Measurements from ENCODE around the gene TSPAN18.
"Not testable (repeated sequence)": the region's sequence is repeated elsewhere in the genome, so short reads cannot be mapped to it uniquely, and the experiment has no call there.

The TSPAN18 gene

GRCh38 chr11:44870181-44870580, 143.4 kb downstream of the TSPAN18 start:
- no peaks in the 10 kb centered on the region for H3K9me3 Mint-ChIP-seq
- H3K36me3 Mint-ChIP-seq = peaks cover 17% of the 10 kb centered on the region
- H3K4me1 Mint-ChIP-seq = no peaks in the 10 kb centered on the region
- H3K27ac Mint-ChIP-seq = peak overlapping the region; percentile 41
- H3K27me3 Mint-ChIP-seq = no peaks in the 10 kb centered on the region
- no peak overlapping the region for H3K4me3 Mint-ChIP-seq

GRCh38 chr11:44870615-44871176, 143.9 kb downstream of the TSPAN18 start:
- H3K27ac Mint-ChIP-seq = no peak overlapping the region
- peaks cover 17% of the 10 kb centered on the region for H3K36me3 Mint-ChIP-seq

GRCh38 chr11:44871682-44872081, 144.9 kb downstream of the TSPAN18 start:
- not testable (repeated sequence) for H3K27me3 Mint-ChIP-seq, H3K27ac Mint-ChIP-seq, H3K9me3 Mint-ChIP-seq, H3K4me1 Mint-ChIP-seq, H3K4me3 Mint-ChIP-seq
- peaks cover 17% of the 10 kb centered on the region for H3K36me3 Mint-ChIP-seq

More at GRCh38 chr11:44870615-44871176, 143.9 kb downstream of the TSPAN18 start:
- Mint-ChIP-seq H3K4me1 (no peaks in the 10 kb centered on the region), H3K4me3 (no peak overlapping the region), H3K27me3 (no peaks in the 10 kb centered on the region), H3K9me3 (no peaks in the 10 kb centered on the region)

DNA sequence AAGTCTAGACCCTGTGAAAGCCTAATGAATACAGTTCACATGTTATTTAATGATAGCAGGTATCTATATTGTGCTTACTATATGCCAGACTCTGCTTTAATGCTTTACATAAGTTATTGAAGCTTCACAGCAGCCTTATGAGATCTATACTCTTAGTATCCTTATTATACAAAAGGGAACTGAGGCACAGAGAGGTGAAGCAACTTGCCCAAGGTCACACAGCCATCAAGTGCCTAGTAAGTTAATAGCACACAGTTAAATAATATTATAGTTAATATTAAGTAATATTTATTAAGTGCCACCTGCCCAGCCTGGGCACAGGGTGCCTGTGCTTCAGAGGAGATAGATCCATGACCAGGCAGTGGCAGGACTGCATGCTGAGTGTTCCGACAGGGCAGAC, 145.8 kb downstream of the TSPAN18 start:
- H3K27me3 Mint-ChIP-seq = no peaks in the 10 kb centered on the region
- no peaks in the 10 kb centered on the region for H3K4me1 Mint-ChIP-seq
- H3K27ac Mint-ChIP-seq = no peak overlapping the region
- no peak overlapping the region for H3K4me3 Mint-ChIP-seq
- no peaks in the 10 kb centered on the region for H3K9me3 Mint-ChIP-seq
- H3K36me3 Mint-ChIP-seq = peaks cover 17% of the 10 kb centered on the region

- Mint-ChIP-seq H3K27ac (no peak overlapping the region), H3K36me3 (peaks cover 15% of the 10 kb centered on the region), H3K4me1 (no peaks in the 10 kb centered on the region), H3K9me3 (no peaks in the 10 kb centered on the region), H3K27me3 (no peaks in the 10 kb centered on the region), H3K4me3 (no peak overlapping the region)
Measured at GRCh38 chr11:44873537-44873936, 146.8 kb downstream of the TSPAN18 start.

GRCh38 chr11:44874284-44874683, 147.5 kb downstream of the TSPAN18 start:
- H3K36me3 Mint-ChIP-seq = peaks cover 15% of the 10 kb centered on the region
- H3K4me3 Mint-ChIP-seq = no peak overlapping the region
- H3K27ac Mint-ChIP-seq = no peak overlapping the region
- H3K9me3 Mint-ChIP-seq = no peaks in the 10 kb centered on the region
- no peaks in the 10 kb centered on the region for H3K4me1 Mint-ChIP-seq
- no peaks in the 10 kb centered on the region for H3K27me3 Mint-ChIP-seq

- no peaks in the 10 kb centered on the region for H3K27me3 Mint-ChIP-seq
- H3K4me1 Mint-ChIP-seq = no peaks in the 10 kb centered on the region
- H3K27ac Mint-ChIP-seq = no peak overlapping the region
- H3K36me3 Mint-ChIP-seq = peaks cover 12% of the 10 kb centered on the region
- H3K4me3 Mint-ChIP-seq = no peak overlapping the region
- H3K9me3 Mint-ChIP-seq = no peaks in the 10 kb centered on the region
Measured at GRCh38 chr11:44875037-44875436, 148.3 kb downstream of the TSPAN18 start.

- peaks cover 2% of the 10 kb centered on the region for H3K36me3 Mint-ChIP-seq
- no peak overlapping the region for H3K27ac Mint-ChIP-seq
- H3K27me3 Mint-ChIP-seq = no peaks in the 10 kb centered on the region
- H3K9me3 Mint-ChIP-seq = no peaks in the 10 kb centered on the region
- H3K4me1 Mint-ChIP-seq = no peaks in the 10 kb centered on the region
- H3K4me3 Mint-ChIP-seq = no peak overlapping the region
Measured at GRCh38 chr11:44876194-44876723, 149.5 kb downstream of the TSPAN18 start.

- Mint-ChIP-seq H3K4me1 (no peaks in the 10 kb centered on the region), H3K27ac (no peak overlapping the region), H3K4me3 (no peak overlapping the region), H3K36me3 (no peaks in the 10 kb centered on the region), H3K9me3 (no peaks in the 10 kb centered on the region), H3K27me3 (no peaks in the 10 kb centered on the region)
Measured at GRCh38 chr11:44876906-44877305, 150.1 kb downstream of the TSPAN18 start.

GRCh38 chr11:44877571-44878497, 151.1 kb downstream of the TSPAN18 start:
- Mint-ChIP-seq H3K9me3 (no peaks in the 10 kb centered on the region), H3K36me3 (no peaks in the 10 kb centered on the region), H3K27ac (no peak overlapping the region), H3K4me3 (no peak overlapping the region), H3K4me1 (no peaks in the 10 kb centered on the region), H3K27me3 (no peaks in the 10 kb centered on the region)

GRCh38 chr11:44878711-44879110, 151.9 kb downstream of the TSPAN18 start:
- Mint-ChIP-seq H3K27ac (no peak overlapping the region), H3K4me1 (no peaks in the 10 kb centered on the region), H3K27me3 (no peaks in the 10 kb centered on the region)

DNA sequence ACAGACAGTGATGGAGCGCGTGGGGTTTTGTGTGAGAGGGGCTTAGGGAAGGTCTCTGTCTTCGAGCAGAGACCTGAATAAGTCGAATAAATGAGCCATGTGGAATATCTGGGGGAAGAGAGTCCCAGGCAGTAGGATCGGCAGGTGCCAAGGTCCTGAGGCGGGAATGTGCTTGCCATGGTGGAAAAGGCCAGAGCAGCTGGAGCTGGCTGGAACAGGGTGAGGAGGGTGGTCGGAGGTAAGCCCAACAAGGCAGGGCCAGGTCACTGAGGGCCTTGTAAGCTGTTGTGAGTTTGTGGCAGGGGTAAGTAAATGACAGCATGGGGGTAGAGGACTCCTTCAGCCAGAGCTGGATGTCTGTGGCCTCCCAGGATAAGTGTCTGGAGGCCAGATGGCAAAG, 152.7 kb downstream of the TSPAN18 start:
- Mint-ChIP-seq H3K27me3 (no peaks in the 10 kb centered on the region), H3K4me3 (no peak overlapping the region), H3K27ac (no peak overlapping the region), H3K36me3 (no peaks in the 10 kb centered on the region), H3K4me1 (no peaks in the 10 kb centered on the region), H3K9me3 (no peaks in the 10 kb centered on the region)

More at GRCh38 chr11:44878711-44879110, 151.9 kb downstream of the TSPAN18 start:
- Mint-ChIP-seq H3K4me3 (no peak overlapping the region), H3K9me3 (no peaks in the 10 kb centered on the region), H3K36me3 (no peaks in the 10 kb centered on the region)

- H3K4me1 Mint-ChIP-seq = no peaks in the 10 kb centered on the region
- H3K9me3 Mint-ChIP-seq = no peaks in the 10 kb centered on the region
- no peak overlapping the region for H3K4me3 Mint-ChIP-seq
- H3K27ac Mint-ChIP-seq = no peak overlapping the region
- H3K36me3 Mint-ChIP-seq = no peaks in the 10 kb centered on the region
- H3K27me3 Mint-ChIP-seq = no peaks in the 10 kb centered on the region
Measured at GRCh38 chr11:44880511-44880910, 153.7 kb downstream of the TSPAN18 start.

- Mint-ChIP-seq H3K36me3 (no peaks in the 10 kb centered on the region), H3K27ac (no peak overlapping the region), H3K9me3 (no peaks in the 10 kb centered on the region), H3K4me1 (no peaks in the 10 kb centered on the region), H3K27me3 (no peaks in the 10 kb centered on the region), H3K4me3 (no peak overlapping the region)
Measured at GRCh38 chr11:44880953-44881352, 154.2 kb downstream of the TSPAN18 start.

DNA sequence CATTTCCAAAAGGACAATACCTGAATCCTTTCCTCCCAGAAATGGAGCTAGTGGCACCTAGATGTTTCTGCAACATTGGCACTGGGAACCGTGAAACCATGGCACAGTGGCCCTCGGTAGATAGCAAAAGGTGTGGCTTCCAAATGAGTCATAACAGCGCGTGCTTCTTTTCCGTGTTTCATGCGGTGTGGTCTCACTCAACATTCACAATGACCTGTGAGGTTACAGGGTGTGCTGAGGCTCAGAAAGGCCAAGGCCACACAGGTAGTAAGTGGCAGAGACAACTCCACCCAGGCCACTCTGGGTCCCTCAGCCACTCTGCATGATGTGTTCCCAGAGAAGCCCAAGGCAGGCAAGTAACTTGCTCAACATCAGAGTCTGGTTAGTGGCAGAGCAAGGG, 156.5 kb downstream of the TSPAN18 start:
- H3K36me3 Mint-ChIP-seq = peaks cover 1% of the 10 kb centered on the region
- H3K9me3 Mint-ChIP-seq = no peaks in the 10 kb centered on the region
- H3K27ac Mint-ChIP-seq = no peak overlapping the region
- H3K4me1 Mint-ChIP-seq = no peaks in the 10 kb centered on the region
- no peaks in the 10 kb centered on the region for H3K27me3 Mint-ChIP-seq
- no peak overlapping the region for H3K4me3 Mint-ChIP-seq

- no peaks in the 10 kb centered on the region for H3K4me1 Mint-ChIP-seq
- no peak overlapping the region for H3K4me3 Mint-ChIP-seq
- H3K9me3 Mint-ChIP-seq = no peaks in the 10 kb centered on the region
- no peak overlapping the region for H3K27ac Mint-ChIP-seq
- H3K36me3 Mint-ChIP-seq = peaks cover 1% of the 10 kb centered on the region
- no peaks in the 10 kb centered on the region for H3K27me3 Mint-ChIP-seq
Measured at GRCh38 chr11:44884056-44884455, 157.3 kb downstream of the TSPAN18 start.
